HEK293T (cell line): ENCODE results near the gene CERK.

Source experiments
- CTCF ChIA-PET: fragments of 350-600 bp; formaldehyde crosslinking; extraction: SDS; loops from one replicate; lab custom pipeline; 2021; ENCODE audit warnings: antibody characterized with exemption, inconsistent platforms; lab: Yijun Ruan, JAX
- POLR2A ChIA-PET: fragments of 350-600 bp; formaldehyde crosslinking; extraction: SDS; loops from one replicate; lab custom pipeline; 2020; ENCODE audit warnings: antibody characterized with exemption, inconsistent platforms; lab: Yijun Ruan, JAX
- DNase-seq: peaks from one replicate; pipeline ENCODE4 v3.0.0; 2012; ENCODE audit warnings: mixed read lengths; ENCODE audit errors: extremely low spot score
- ARNT ChIP-seq: fragments of 450-650 bp; IDR thresholded peaks from 2 replicates; pipeline ENCODE4 v1.6.1; 2017; ENCODE audit warnings: mild to moderate bottlenecking
- BHLHE40 ChIP-seq: fragments of 450-650 bp; IDR thresholded peaks from 2 replicates; pipeline ENCODE4 v1.6.1; 2016; ENCODE audit warnings: mild to moderate bottlenecking, moderate library complexity, borderline replicate concordance
- CTBP1 ChIP-seq: fragments of 450-650 bp; IDR thresholded peaks from 2 replicates; pipeline ENCODE4 v1.6.1; 2016; ENCODE audit warnings: borderline replicate concordance
- ELF4 ChIP-seq: fragments of 450-650 bp; IDR thresholded peaks from 2 replicates; pipeline ENCODE4 v1.6.1; 2017; ENCODE audit warnings: antibody characterized with exemption
- FOXA1 ChIP-seq: fragments of 450-650 bp; IDR thresholded peaks from 2 replicates; pipeline ENCODE4 v1.6.1; 2016; ENCODE audit warnings: mild to moderate bottlenecking
- FOXK2 ChIP-seq: fragments of 450-650 bp; IDR thresholded peaks from 2 replicates; pipeline ENCODE4 v1.6.1; 2016; ENCODE audit warnings: mild to moderate bottlenecking
- FOXM1 ChIP-seq: fragments of 450-650 bp; IDR thresholded peaks from 2 replicates; pipeline ENCODE4 v1.6.1; 2017; ENCODE audit warnings: mild to moderate bottlenecking, borderline replicate concordance
- HDGF ChIP-seq: fragments of 450-650 bp; IDR thresholded peaks from 2 replicates; pipeline ENCODE4 v1.6.1; 2017; ENCODE audit warnings: antibody characterized with exemption, borderline replicate concordance
- L3MBTL2 ChIP-seq: fragments of 450-650 bp; conservative IDR thresholded peaks from 2 replicates; pipeline ENCODE4 v1.6.1; 2016; ENCODE audit warnings: mild to moderate bottlenecking
- LEF1 ChIP-seq: fragments of 450-650 bp; IDR thresholded peaks from 2 replicates; pipeline ENCODE4 v1.6.1; 2017; ENCODE audit warnings: mild to moderate bottlenecking, borderline replicate concordance
- NFRKB ChIP-seq: fragments of 450-650 bp; IDR thresholded peaks from 2 replicates; pipeline ENCODE4 v1.6.1; 2016; ENCODE audit warnings: mild to moderate bottlenecking, moderate library complexity
- PKNOX1 ChIP-seq: fragments of 450-650 bp; IDR thresholded peaks from 2 replicates; pipeline ENCODE4 v1.6.1; 2016
- SP1 ChIP-seq: fragments of 450-650 bp; IDR thresholded peaks from 2 replicates; pipeline ENCODE4 v1.6.1; 2017
- SUZ12 ChIP-seq: fragments of 450-650 bp; IDR thresholded peaks from 2 replicates; pipeline ENCODE4 v1.6.1; 2016; ENCODE audit warnings: mild to moderate bottlenecking
- TARDBP ChIP-seq: fragments of 450-650 bp; IDR thresholded peaks from 2 replicates; pipeline ENCODE4 v1.6.1; 2016
- ZNF384 ChIP-seq: fragments of 450-650 bp; IDR thresholded peaks from 2 replicates; pipeline ENCODE4 v1.6.1; 2016

CERK gene

DNA sequence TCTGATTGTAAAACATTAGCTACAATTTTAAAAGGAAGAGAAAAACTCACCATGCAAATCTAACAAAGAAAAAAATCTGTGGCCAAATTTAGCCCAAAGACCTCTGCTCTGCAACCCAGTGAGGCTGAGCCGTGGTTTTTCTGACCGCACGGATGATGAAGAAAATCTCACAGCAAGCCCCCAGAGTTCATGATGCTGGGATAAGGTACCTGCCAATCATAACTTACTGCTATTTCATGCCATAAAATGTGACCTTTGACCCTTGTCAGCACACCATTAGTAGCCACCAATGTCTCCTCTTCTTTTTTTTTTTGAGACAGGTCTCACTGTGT is 11.1 kb downstream of the CERK start:
- TF ChIP-seq FOXK2 (no peak), BHLHE40 (no peak), ARNT (no peak), L3MBTL2 (no peak), HDGF (no peak), FOXM1 (no peak), ZNF384 (no peak), FOXA1 (no peak), TARDBP (no peak), ELF4 (no peak), CTBP1 (no peak)
- ChIA-PET CTCF (no interaction called here), POLR2A (no interaction called here)
- no peak for DNase-seq

DNA sequence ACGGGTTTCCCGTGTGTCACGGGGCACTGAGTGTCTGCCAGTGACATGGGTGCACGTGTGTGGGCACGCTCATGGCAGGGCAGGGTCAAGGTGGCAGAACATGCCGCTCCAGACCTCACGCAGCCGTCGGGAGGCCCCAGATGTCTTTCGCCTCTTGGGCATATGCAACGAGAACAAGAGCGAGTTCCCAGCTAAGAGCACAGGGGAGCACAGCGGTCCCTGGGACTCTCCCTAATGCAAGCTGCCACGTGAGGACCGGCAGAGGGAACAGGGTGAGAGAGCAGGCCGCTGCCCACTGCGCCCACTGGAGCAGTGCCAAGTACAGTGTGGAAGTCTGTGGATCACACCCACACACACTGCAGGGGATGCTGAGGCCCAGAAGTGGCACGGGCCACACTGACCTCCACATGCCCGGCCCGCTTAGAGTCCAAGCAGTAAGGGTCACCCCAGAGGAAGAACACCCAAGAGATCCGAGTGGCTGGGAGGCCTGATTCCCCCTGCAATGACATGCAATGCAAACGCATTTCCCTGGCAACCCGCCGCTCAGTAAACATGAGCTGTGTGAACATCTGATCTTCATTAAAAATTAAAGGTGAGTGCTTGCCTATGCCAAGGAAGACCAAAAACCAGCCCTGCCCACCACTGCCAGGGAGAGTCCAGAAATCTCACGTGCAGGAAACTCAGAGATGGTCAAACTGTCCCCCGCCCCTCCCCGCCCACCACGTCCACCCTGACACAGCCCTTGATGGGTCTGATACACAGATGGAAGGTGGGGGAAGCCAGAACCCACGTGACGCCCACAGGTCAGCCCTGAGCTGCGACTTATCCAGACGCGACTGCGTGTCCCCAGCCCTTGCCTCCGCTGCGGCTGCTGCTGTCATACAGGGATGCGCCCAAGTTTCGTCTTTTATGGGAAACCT is 11.7 kb downstream of the CERK start:
- CTCF ChIA-PET, result no interaction called here

GRCh38 chr22:46725096-46725495 is 13.0 kb downstream of the CERK start:
- no peak for DNase-seq
- ChIA-PET CTCF (no interaction called here), POLR2A (no interaction called here)
- TF ChIP-seq ARNT (no peak), FOXK2 (no peak), FOXA1 (no peak), PKNOX1 (no peak), L3MBTL2 (no peak), CTBP1 (no peak)

More for the DNA sequence above, 11.7 kb downstream of the CERK start:
- TF ChIP-seq ARNT, result no peak
- no peak for TF ChIP-seq TARDBP
- no peak for TF ChIP-seq HDGF
- TF ChIP-seq LEF1, result no peak
- TF ChIP-seq PKNOX1, result no peak
- no peak for TF ChIP-seq SP1
- TF ChIP-seq ZNF384, result no peak
- no peak for TF ChIP-seq SUZ12
- TF ChIP-seq ELF4, result no peak
- no peak for TF ChIP-seq FOXM1
- no peak for TF ChIP-seq FOXK2
- TF ChIP-seq NFRKB, result no peak
- DNase-seq, result no peak
- POLR2A ChIA-PET, result no interaction called here

- TF ChIP-seq PKNOX1 (no peak), CTBP1 (no peak), BHLHE40 (no peak), SUZ12 (no peak)
- ChIA-PET CTCF (no interaction called here), POLR2A (no interaction called here)
- no peak for DNase-seq
Measured at GRCh38 chr22:46723882-46724281, 14.2 kb downstream of the CERK start.

DNA sequence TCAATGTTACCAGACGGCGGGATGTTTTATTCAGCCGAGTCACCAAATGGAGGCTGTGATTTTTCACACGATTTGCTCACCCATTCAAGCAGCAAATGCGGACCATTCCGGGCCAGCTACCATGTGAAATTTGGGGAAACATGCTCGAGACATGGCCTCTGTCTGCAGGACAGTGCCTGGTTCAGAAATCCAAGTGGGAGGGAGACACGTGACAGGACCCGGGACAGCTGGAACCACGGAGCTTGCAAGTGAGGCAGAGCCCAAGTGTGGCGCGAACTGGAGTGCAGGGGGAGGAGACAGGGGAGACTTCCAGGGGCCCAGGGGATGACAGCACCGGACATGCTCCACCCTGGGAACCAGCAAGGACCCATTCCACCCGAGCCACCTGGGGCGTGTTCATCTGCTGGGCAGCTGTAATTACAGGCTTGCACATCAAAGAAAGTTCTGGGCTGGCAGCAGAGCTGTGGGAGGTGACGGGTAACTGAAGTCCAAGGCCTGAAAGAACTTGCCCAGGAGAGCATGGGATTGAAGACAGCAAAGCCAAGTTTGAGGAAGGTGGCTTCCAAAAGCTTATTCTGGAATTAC is 16.5 kb downstream of the CERK start:
- CTCF ChIA-PET, result no interaction called here
- TF ChIP-seq LEF1, result no peak
- TF ChIP-seq SP1, result no peak
- no peak for TF ChIP-seq ARNT
- TF ChIP-seq HDGF, result no peak
- no peak for TF ChIP-seq CTBP1
- no peak for TF ChIP-seq NFRKB
- no peak for TF ChIP-seq FOXA1
- no peak for TF ChIP-seq L3MBTL2
- TF ChIP-seq TARDBP, result no peak
- TF ChIP-seq PKNOX1, result no peak
- no peak for TF ChIP-seq SUZ12
- no peak for TF ChIP-seq FOXM1
- TF ChIP-seq ZNF384, result no peak
- no peak for TF ChIP-seq ELF4
- TF ChIP-seq BHLHE40, result no peak
- no peak for TF ChIP-seq FOXK2
- no peak for DNase-seq
- POLR2A ChIA-PET, result no interaction called here

- DNase-seq, result no peak
- no peak for TF ChIP-seq ARNT
- no peak for TF ChIP-seq SP1
- TF ChIP-seq L3MBTL2, result no peak
- ChIA-PET POLR2A (no interaction called here), CTCF (no interaction called here)
Measured at GRCh38 chr22:46719921-46720320, 18.1 kb downstream of the CERK start.
